CD4-positive, alpha-beta T cell treated with Interleukin-12 subunit alpha and Interleukin-12 subunit beta, for 1 hour (primary cell): Measurements from ENCODE around the gene SDK1.
"Not testable (repeated sequence)": the region's sequence is repeated elsewhere in the genome, so short reads cannot be mapped to it uniquely, and the experiment has no call there.

Source experiments
- DNase-seq: peaks from one replicate; pipeline ENCODE4 v3.0.0-alpha.2; 2020

Gene SDK1

GRCh38 chr7:3941706-3942105 is 640.7 kb downstream of the SDK1 start:
- DNase-seq = not testable (repeated sequence)

DNA sequence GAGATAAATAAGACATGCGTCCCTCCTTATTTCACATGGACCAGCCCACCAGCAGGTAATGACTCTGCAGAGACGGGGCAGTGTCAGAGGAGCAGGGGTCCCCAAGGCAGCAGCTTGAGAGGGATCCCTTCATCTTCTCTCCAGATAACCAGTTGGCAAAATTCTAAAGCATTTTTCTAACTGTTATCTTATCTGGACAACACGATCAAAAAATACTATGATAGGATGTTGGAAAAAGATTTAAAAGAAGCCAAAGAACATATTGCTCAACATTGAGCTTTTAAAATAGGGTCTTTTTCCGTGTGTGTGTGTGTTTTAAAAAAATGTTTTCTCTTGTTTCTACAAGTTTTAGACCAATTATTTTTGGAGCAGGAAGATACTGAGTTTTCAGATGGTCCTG is 641.2 kb downstream of the SDK1 start:
- no peak for DNase-seq

- DNase-seq = no peak
These were observed 642.0 kb downstream of the SDK1 start for GRCh38 chr7:3942816-3943745.

DNA sequence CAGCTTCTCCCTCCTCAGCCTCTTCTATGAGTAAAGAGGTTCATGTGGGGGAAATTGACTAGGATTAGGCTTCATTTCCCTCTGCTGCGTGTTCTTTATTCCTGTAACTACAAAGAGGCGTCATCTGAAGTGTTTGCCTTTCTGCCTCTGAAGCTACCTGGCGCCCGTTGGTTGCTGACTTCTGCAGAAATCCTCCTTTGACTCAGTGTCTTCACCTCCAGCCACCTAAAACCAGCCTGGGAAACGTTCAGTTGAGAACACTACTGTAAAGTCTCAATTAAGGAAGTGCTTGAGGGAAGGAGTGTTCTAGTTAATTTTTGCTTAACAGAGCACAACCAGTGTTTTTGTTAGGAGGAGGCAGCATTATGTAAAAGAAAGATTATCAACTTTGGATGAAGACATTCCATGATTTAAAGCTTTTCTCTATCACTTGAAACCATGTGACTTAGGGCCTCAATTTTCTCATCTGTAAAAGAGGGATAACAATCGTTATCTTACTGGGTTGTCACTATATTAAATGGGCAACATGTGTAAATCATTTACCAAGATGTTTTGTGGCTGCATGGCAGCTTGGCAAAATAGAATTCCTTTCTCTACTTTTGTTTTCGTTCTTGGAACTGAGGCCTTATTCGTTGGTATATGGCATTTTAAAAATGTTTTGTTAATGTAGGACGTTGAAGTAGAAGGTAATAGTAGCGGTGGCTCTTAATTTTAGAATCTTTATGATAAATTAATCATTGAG is 642.9 kb downstream of the SDK1 start:
- DNase-seq = no peak

- no peak for DNase-seq
These were observed 648.2 kb downstream of the SDK1 start for GRCh38 chr7:3949242-3949640.

DNA sequence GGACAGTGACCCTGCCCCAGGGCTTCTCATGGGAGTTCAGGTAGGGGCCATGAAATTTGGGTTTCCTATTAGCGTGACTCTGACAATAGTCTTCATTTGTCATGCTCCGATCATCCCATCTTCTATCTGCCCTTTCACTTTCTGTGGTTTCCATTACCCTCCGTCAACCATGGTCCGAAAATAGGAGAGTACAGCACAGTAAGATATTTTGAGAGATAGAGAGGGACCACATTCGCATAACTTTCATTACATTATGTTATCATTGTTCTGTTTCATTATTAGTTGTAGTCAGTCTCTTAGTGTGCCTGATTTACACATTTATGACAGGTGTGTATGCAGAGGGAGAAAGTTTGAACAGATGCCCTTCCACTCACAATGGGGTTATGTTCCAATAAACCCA is 649.2 kb downstream of the SDK1 start:
- no peak for DNase-seq

DNA sequence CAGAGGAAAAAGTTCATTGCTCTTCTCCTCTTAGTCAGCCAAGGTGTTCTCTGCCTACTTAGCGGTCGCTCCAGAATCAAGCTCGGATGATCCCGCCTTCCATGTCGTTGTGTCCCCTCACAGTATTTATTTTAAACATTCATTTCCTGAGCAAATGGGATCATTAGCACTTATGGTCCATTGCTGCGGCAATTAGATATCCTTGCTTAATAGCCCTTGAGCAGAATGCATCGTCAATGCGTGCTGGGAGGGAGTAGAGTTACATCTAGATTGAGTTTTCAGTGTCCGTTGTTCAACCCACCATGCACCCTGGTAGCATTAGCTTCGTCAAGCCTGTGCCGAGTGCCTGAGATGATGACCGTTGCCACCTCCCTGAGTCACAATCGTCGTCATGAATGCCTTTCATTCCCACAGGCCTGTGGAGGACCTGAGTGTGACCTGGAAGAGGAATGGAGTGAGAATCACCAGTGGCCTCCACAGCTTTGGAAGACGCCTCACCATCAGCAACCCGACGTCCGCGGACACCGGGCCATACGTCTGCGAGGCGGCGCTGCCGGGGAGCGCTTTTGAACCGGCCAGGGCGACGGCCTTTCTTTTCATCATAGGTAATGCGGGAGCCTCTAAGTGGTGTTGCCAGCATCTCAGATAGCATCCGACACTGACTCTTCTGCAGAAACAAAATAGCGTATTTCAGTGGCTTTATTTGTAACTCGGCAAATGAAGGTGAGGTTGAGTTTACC is 650.4 kb downstream of the SDK1 start:
- DNase-seq = no peak

GRCh38 chr7:3953133-3953532 is 652.1 kb downstream of the SDK1 start:
- no peak for DNase-seq

DNA sequence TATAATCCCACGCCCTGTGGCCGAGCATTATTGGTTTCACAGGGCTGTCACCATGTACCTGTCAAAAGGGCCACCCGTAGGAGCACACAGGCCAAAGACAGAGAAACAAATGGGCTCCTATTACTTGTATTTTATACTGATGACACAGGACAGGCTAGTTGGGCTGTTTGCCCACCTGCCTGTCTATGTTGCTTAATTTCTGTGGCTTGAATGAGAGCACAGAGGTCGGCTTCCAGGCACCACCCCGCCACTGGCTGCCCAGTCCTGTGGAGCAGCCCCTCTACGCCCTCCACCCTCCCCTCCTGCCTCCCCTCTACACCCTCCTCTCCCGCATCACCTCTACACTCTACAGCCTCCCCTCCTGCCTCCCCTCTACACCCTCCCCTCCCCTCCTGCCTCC is 652.9 kb downstream of the SDK1 start:
- no peak for DNase-seq

DNA sequence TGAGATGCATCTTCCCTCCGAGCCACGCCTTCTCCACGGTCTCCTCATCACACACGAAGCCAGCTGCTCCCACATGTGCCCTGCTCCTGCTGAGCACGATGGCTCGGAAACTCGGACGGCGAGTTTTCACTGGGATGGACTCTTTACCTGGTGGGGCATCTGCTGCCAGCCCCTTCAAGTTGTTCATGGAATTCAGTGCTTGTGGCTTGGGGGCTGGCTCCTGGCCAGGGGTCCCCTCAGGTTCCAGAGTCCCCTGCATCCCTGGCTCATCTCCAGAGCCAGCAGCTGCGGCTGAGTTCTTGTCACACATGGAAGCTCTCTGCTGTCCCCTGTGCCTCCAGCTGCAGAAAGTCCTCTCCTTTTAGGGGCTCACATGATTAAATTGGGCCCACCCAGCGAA is 654.0 kb downstream of the SDK1 start:
- DNase-seq = no peak

GRCh38 chr7:3955751-3956696 is 655.0 kb downstream of the SDK1 start:
- no peak for DNase-seq

DNA sequence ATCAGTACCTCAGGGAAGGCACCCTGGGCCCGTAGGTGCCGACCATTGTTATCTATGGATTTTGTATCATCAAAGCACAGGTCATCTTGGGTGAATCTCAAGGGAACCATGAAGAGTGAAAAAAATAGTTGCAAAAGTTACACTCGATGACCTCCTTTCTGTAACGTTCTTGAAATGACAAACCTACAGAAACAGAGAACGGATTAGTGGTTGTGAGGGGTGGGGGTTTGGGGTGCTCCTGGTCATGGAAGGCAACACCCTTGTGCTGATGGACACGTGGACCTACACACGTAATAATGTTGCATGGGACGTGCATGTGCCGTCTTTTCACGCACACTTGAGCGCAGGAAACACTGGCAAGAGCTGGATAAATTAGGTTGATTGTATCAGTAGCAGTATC is 655.9 kb downstream of the SDK1 start:
- DNase-seq = no peak

- DNase-seq = no peak
These were observed 656.5 kb downstream of the SDK1 start for GRCh38 chr7:3957472-3958108.

DNA sequence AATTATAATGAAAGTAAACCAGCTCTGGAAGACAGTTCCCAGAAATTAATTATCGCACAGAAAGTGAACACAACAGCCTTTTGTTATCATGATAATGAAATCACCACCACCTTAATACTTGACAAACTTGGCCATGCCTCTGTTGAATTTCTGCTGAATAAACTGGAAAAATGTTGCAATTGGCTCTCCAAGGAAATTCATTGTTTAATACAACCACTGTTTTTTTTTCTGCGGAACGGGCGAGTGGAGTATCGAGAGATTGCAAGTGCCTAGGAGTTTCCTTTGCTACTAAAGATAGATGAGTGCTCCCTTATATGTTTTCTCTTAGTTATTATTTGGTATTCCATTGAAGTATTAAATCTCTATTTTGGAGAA is 657.0 kb downstream of the SDK1 start:
- DNase-seq = no peak

DNA sequence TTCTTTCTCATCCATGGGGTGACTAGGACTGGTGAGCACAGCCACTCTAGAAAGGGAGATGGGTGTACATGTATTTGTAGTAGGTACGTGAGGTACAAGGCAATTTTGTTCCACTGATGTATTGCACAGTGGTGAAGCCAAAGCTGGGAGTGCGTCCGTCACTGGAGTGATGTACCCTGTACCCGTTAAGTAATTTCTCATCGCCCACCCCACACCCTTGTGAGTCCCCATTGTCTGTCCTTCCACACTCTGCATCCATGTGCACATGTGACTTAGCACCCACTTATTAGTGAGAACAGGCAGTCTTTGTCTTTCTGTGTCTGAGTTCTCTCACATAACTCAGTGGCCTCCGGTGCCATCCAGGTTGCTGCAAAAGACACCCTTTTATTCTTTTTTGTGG is 658.3 kb downstream of the SDK1 start:
- DNase-seq = no peak

DNA sequence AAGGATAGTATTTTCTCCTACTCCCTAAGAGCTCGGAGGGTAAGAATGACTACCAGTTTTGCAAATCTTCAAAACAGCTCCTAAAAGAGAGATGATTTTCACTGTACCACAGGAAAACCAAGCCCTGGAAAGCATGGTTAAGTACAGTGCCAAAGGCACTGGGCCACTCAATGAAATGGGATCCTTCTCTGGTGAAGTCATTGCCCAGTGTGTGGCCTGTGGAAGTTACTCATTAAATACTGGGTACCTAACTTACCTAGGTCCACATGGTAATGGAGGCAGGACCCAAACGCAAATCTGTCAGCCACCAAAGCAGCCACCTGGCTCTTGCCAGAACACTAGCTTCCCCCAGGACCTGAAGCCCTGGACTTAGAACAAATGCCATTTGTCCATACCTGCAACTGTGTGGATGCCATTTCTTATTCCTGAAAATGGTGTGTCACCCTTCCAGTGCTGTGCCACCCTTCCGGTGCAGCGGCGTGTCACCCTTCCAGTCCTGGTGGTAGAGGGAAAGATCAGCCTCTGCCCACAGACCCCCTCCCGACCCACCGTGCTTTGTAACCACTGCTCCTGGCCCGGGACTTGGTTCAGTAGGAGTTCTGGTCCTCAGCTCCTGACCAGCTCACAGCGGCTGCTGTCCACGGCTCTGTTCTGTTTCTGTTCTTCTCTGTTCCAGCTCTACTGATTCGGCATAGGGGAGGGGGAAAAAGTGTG is 659.2 kb downstream of the SDK1 start:
- DNase-seq = no peak

DNA sequence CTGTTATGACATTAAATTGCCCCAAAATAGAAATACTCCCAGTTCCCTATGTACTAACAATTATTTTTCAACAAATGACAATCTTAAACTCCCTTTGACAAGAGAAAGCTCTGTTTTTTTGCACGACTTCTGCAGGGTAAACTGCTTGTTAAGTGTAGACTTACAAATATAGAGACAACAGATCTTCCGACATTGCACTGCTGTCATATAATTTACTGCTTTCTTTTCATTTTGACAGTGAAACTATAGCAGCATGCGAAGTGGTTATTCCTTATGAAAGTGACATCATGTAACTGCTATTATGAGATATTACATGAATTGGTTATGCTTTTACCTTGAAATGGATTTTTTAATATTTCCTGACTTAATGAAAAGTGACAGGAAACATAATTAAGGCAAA is 659.9 kb downstream of the SDK1 start:
- no peak for DNase-seq

DNA sequence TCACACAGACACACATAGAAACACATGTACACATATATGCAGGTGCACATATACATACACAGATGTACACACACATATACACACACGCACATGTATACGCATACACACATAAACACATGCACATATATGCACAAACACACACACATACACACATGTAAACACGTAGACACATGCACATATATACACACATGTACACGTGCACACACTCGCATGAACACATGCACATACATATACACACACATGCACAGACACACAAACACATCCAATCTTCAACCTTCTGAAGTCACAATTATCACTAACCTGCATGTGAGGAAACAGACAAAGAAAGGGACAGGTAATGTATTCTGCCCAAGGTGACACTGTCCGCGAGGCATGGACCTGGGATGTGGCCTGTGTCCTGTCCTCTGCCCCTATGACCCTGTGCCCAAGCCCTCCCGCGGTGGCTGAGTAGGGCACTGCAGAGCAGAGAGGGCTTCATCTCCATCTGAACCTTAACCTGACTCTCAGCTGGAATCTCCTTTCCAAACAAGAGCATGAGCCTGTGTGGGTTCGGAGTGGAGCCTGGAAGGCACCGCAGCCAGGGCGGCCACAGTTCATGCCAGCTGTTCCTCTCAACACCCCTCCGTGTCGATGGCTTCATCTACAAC is 660.9 kb downstream of the SDK1 start:
- DNase-seq = no peak

DNA sequence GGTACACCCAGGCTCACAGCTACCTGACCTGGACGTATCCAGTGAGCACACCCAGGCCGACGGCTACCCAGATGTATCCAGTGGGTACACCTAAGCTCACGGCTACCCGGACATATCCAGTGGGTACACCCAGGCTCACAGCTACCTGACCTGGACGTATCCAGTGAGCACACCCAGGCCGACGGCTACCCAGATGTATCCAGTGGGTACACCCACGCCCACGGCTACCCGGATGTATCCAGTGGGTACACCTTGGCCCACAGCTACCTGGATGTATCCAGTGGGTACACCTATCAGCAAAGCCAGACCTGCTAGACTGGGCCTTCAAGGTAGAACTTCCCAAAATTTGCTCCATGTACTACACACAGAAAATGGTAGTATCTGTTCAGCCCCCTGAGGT is 662.7 kb downstream of the SDK1 start:
- not testable (repeated sequence) for DNase-seq

DNA sequence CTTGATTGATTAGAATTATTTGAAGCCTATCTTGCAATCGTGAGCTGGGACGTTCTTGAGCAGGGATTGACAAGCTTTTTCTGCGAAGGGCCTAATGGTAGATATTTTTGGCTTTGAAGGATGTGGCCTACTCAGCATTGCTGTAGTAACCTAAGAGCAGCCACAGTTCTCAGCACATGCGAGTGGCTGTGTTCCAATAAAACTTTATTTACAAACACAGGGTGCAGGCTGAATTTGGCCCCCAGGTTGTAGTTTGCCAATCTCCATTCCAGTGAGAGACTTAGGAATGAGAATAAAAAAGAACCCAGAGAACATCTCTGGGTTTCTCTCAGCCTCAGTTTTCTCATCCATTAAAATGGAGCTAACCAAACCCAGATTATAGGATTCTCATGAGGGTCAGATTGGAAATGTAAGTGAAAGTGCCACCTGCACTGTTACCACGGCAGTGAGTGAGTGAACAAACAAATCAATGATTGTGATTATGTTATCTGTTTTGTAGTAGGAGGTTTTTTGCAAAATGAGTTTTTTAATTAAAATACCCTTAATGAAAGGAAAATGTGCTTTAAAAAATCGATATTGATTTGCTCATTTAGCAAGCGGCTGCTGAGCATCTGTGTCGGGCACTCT is 664.0 kb downstream of the SDK1 start:
- no peak for DNase-seq
